Measurements from ENCODE around the gene SFXN2.
"Not testable (repeated sequence)": the region's sequence is repeated elsewhere in the genome, so short reads cannot be mapped to it uniquely, and the experiment has no call there.

SFXN2 gene

GRCh38 chr10:102682981-102683380 lies 31.5 kb upstream of the SFXN2 start:
- DNase-seq (ENCODE audit: insufficient read length, low spot score) (no peak), FAIRE-seq (no peak)
- TF ChIP-seq, protein P1, sequence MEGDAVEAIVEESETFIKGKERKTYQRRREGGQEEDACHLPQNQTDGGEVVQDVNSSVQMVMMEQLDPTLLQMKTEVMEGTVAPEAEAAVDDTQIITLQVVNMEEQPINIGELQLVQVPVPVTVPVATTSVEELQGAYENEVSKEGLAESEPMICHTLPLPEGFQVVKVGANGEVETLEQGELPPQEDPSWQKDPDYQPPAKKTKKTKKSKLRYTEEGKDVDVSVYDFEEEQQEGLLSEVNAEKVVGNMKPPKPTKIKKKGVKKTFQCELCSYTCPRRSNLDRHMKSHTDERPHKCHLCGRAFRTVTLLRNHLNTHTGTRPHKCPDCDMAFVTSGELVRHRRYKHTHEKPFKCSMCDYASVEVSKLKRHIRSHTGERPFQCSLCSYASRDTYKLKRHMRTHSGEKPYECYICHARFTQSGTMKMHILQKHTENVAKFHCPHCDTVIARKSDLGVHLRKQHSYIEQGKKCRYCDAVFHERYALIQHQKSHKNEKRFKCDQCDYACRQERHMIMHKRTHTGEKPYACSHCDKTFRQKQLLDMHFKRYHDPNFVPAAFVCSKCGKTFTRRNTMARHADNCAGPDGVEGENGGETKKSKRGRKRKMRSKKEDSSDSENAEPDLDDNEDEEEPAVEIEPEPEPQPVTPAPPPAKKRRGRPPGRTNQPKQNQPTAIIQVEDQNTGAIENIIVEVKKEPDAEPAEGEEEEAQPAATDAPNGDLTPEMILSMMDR (IDR thresholded peaks at IDR 0.05; ENCODE audit: insufficient read depth, missing control alignments): no peak

- TF ChIP-seq, protein P1 (IDR thresholded peaks at IDR 0.05; ENCODE audit: insufficient read depth, missing control alignments): no peak
- DNase-seq (ENCODE audit: insufficient read length, low spot score) (no peak), FAIRE-seq (no peak)
Measured at GRCh38 chr10:102683736-102684135, 30.7 kb upstream of the SFXN2 start.

DNA sequence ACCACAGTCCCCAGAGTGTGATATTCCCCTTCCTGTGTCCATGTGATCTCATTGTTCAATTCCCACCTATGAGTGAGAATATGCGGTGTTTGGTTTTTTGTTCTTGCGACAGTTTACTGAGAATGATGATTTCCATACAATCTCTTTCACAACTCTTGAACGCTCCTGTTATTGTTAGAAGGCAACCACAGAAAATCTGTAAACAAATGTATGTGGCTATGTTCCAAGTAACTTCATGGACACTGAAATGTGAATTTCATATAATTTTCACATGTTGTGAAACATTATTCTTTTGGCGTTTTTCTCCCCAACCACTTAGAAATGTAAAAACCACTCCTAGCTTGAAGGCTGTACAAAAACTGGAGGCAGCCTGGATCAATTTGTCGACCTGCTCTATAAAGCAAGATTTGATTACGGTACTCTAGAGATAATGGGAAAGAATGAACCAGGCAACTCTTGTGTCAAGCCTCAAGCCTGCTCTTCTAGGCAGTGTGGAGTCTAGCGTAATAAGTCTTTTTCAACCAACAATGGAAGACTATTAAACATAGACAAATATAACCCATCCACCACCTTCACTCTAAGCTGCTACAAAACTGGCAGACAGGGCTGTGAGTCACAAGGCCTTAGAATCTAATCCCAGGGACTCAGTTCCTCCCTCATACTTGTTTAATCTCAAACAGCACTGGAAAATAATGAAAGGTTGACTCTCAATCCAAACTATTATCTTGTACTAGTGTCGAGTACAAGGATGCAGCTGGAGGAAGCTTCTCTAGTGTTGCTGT lies 23.0 kb upstream of the SFXN2 start:
- no peak for FAIRE-seq
- DNase-seq (ENCODE audit: insufficient read length, low spot score): no peak
- TF ChIP-seq, protein P1 (IDR thresholded peaks at IDR 0.05; ENCODE audit: insufficient read depth, missing control alignments): no peak

GRCh38 chr10:102695401-102695800 lies 19.0 kb upstream of the SFXN2 start:
- FAIRE-seq; DNase-seq (ENCODE audit: insufficient read length, low spot score): not testable (repeated sequence)

GRCh38 chr10:102696736-102697135 lies 17.7 kb upstream of the SFXN2 start:
- TF ChIP-seq, protein P1 (IDR thresholded peaks at IDR 0.05; ENCODE audit: insufficient read depth, missing control alignments): no peak
- FAIRE-seq: no peak
- DNase-seq (ENCODE audit: insufficient read length, low spot score): no peak

DNA sequence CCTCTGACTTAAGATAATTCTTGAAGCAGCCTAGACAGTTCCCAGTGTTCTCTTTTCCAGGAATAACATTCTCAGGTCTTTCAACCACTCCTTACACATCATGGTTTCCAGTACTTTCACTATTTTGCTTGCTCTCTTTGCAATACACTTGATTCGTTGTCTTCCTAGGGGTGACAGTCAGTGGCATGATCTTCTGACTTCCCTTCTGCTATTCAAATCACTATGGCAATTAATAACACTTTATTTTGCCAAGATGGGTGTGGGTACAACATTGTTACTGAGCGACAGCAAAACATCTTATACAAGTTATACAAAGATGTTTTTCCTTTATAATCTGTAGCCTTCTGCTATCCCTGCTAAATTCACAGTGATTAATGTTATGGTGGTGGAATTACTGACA lies 15.5 kb upstream of the SFXN2 start:
- TF ChIP-seq, protein P1 (IDR thresholded peaks at IDR 0.05; ENCODE audit: insufficient read depth, missing control alignments): no peak
- DNase-seq (ENCODE audit: insufficient read length, low spot score) (no peak), FAIRE-seq (no peak)

GRCh38 chr10:102701272-102701671 lies 13.2 kb upstream of the SFXN2 start:
- DNase-seq (ENCODE audit: insufficient read length, low spot score) (no peak), FAIRE-seq (no peak)
- TF ChIP-seq, protein P1 (IDR thresholded peaks at IDR 0.05; ENCODE audit: insufficient read depth, missing control alignments): no peak
